H1 (cell line): ENCODE results near the gene SLIT3. TPM values are rescaled to one million over a fixed set of nuclear protein-coding genes. Genes with fewer than 3 reads are reported as not detected.

Experiments
- CTCF ChIA-PET: fragments of 300-600 bp; sonication (Branson Sonifier 250); formaldehyde crosslinking; loops from one replicate; lab custom pipeline; 2021; ENCODE audit not compliant: partially characterized antibody; lab: Charles Lee
- POLR2A ChIA-PET: fragments of 300-600 bp; sonication (Branson Sonifier 250); formaldehyde crosslinking; loops from one replicate; lab custom pipeline; 2021; ENCODE audit warnings: inconsistent platforms; ENCODE audit not compliant: partially characterized antibody; lab: Charles Lee
- DNase-seq, 2 experiments: peaks; one replicate each; pipeline versions ENCODE4 v3.0.0 to v3.0.0-alpha.2; 2010 to 2022; ENCODE audit warnings: low spot score in 2 of 2, low read depth in 1 of 2, mixed read lengths in 1 of 2
- FAIRE-seq: peaks from 2 replicates; lab custom pipeline; 2011; peaks lifted over from hg19 to GRCh38; lab: Jason Lieb, UNC
- H2AFZ ChIP-seq: 2 replicates; pipeline ENCODE4 v1.8.1; 2012; ENCODE audit warnings: low read length, inconsistent platforms
- H2AK5ac ChIP-seq: 2 replicates; pipeline ENCODE4 v1.6.1; 2013; ENCODE audit warnings: low read depth, low read length
- H2BK120ac ChIP-seq: replicated peaks from 2 replicates; pipeline ENCODE3; 2013; ENCODE audit warnings: low read depth, low read length, inconsistent platforms
- H2BK12ac ChIP-seq: 2 replicates; pipeline ENCODE4 v1.6.1; 2013; ENCODE audit warnings: low read depth, low read length
- H2BK15ac ChIP-seq: 2 replicates; pipeline ENCODE4 v1.6.1; 2013; ENCODE audit warnings: low read length
- H2BK20ac ChIP-seq: 2 replicates; pipeline ENCODE4 v1.6.1; 2013; ENCODE audit warnings: low read length
- H2BK5ac ChIP-seq: 2 replicates; pipeline ENCODE4 v1.6.1; 2013; ENCODE audit warnings: low read depth, low read length
- H3K14ac ChIP-seq: 2 replicates; pipeline ENCODE4 v1.6.1; 2013; ENCODE audit warnings: inconsistent platforms; ENCODE audit not compliant: insufficient read length
- H3K18ac ChIP-seq: 2 replicates; pipeline ENCODE4 v1.6.1; 2013; ENCODE audit warnings: low read length; ENCODE audit errors: extremely low read depth
- H3K23ac ChIP-seq: 2 replicates; pipeline ENCODE4 v1.6.1; 2013; ENCODE audit warnings: inconsistent platforms; ENCODE audit not compliant: insufficient read length
- H3K23me2 ChIP-seq: 2 replicates; pipeline ENCODE4 v1.6.1; 2013; ENCODE audit warnings: low read depth, low read length
- H3K27ac ChIP-seq: 2 replicates; pipeline ENCODE4 v1.6.1; 2011; ENCODE audit warnings: low read depth, low read length, inconsistent platforms
- H3K27me3 ChIP-seq, 4 experiments: replicated peaks in 1 of 4; 1 replicate in 1 of 4; 2 replicates in 3 of 4; pipeline versions ENCODE4 v1.6.1 to v1.8.1; 2011 to 2013; ENCODE audit warnings: low read length in 3 of 4, mild to moderate bottlenecking in 3 of 4, inconsistent platforms in 2 of 4, mixed read lengths in 2 of 4, moderate library complexity in 1 of 4; ENCODE audit not compliant: control insufficient read depth in 3 of 4, insufficient read depth in 3 of 4; ENCODE audit errors: extremely low read depth in 1 of 4
- H3K36me3 ChIP-seq, 4 experiments: 2 replicates each; pipeline versions ENCODE4 v1.6.1 to v1.8.1; 2011 to 2013; ENCODE audit warnings: mild to moderate bottlenecking in 4 of 4, low read length in 3 of 4, moderate library complexity in 2 of 4, control low read depth in 1 of 4, inconsistent platforms in 1 of 4; ENCODE audit not compliant: insufficient read depth in 4 of 4, control insufficient read depth in 2 of 4
- H3K4ac ChIP-seq: replicated peaks from 2 replicates; pipeline ENCODE3; 2013; ENCODE audit warnings: low read length, low read depth, mixed read lengths, inconsistent platforms; ENCODE audit not compliant: insufficient read length
- H3K4me1 ChIP-seq, 4 experiments: replicated peaks in 1 of 4; 1 replicate in 1 of 4; 2 replicates in 3 of 4; pipeline versions ENCODE4 v1.6.1 to v1.8.1; 2011 to 2013; ENCODE audit warnings: low read length in 3 of 4, inconsistent platforms in 2 of 4, mixed read lengths in 1 of 4; ENCODE audit not compliant: insufficient read depth in 4 of 4, control insufficient read depth in 3 of 4
- H3K4me2 ChIP-seq, 2 experiments: 2 replicates each; pipeline versions ENCODE4 v1.6.1 to v1.8.1; 2011 to 2013; ENCODE audit warnings: low read depth in 2 of 2, low read length in 2 of 2, control low read depth in 1 of 2, inconsistent platforms in 1 of 2, mild to moderate bottlenecking in 1 of 2; ENCODE audit not compliant: insufficient read depth in 1 of 2
- H3K4me3 ChIP-seq, 4 experiments: fragments of 200-600, 300-600 bp in 1 of 4; sonication (generic), shearing (Covaris generic), sonication (Bioruptor Twin) in 1 of 4; 2 replicates each; pipeline versions ENCODE4 v1.5.1 to v1.8.1; 2011 to 2016; ENCODE audit warnings: low read length in 4 of 4, low read depth in 3 of 4, control low read depth in 2 of 4, inconsistent platforms in 2 of 4, mild to moderate bottlenecking in 2 of 4, mixed read lengths in 1 of 4, moderate library complexity in 1 of 4; ENCODE audit not compliant: insufficient read depth in 2 of 4; ENCODE audit errors: extremely low read depth in 1 of 4
- H3K56ac ChIP-seq: replicated peaks from 2 replicates; pipeline ENCODE3; 2013; ENCODE audit warnings: low read depth, mild to moderate bottlenecking, mixed read lengths, low read length, inconsistent platforms; ENCODE audit not compliant: insufficient read length
- H3K79me1 ChIP-seq: 2 replicates; pipeline ENCODE4 v1.6.1; 2013; ENCODE audit warnings: low read depth, low read length, control low read depth
- H3K79me2 ChIP-seq, 2 experiments: 2 replicates each; pipeline versions ENCODE4 v1.6.1 to v1.8.1; 2012 to 2013; ENCODE audit warnings: low read length in 2 of 2, mild to moderate bottlenecking in 2 of 2, inconsistent platforms in 1 of 2; ENCODE audit not compliant: insufficient read depth in 2 of 2, control insufficient read depth in 1 of 2
- H3K9ac ChIP-seq, 4 experiments: replicated peaks in 1 of 4; 1 replicate in 1 of 4; 2 replicates in 3 of 4; pipeline versions ENCODE4 v1.6.1 to v1.8.1; 2011 to 2013; ENCODE audit warnings: low read depth in 3 of 4, low read length in 3 of 4, control low read depth in 2 of 4, mild to moderate bottlenecking in 2 of 4, moderate library complexity in 2 of 4, inconsistent platforms in 1 of 4; ENCODE audit errors: extremely low read depth in 1 of 4
- H3K9me3 ChIP-seq, 2 experiments: 2 replicates each; pipeline versions ENCODE4 v1.6.1 to v1.8.1; 2012 to 2013; ENCODE audit warnings: mild to moderate bottlenecking in 2 of 2, moderate library complexity in 2 of 2, control low read depth in 1 of 2, inconsistent platforms in 1 of 2, low read depth in 1 of 2, low read length in 1 of 2, mixed read lengths in 1 of 2; ENCODE audit not compliant: insufficient read depth in 2 of 2
- H4K20me1 ChIP-seq, 2 experiments: replicated peaks in 1 of 2; 2 replicates each; pipeline versions ENCODE3 to v1.8.1; 2011 to 2013; ENCODE audit warnings: inconsistent platforms in 2 of 2, low read length in 2 of 2, mild to moderate bottlenecking in 1 of 2; ENCODE audit not compliant: insufficient read depth in 2 of 2, control insufficient read depth in 1 of 2
- H4K5ac ChIP-seq: 2 replicates; pipeline ENCODE4 v1.6.1; 2013; ENCODE audit warnings: low read length, low read depth, mixed read lengths, inconsistent platforms; ENCODE audit not compliant: insufficient read length
- H4K8ac ChIP-seq: 2 replicates; pipeline ENCODE4 v1.8.0; 2013; ENCODE audit warnings: mild to moderate bottlenecking, moderate library complexity, low read length, inconsistent platforms; ENCODE audit not compliant: insufficient read depth; ENCODE audit errors: extremely low read depth
- H4K91ac ChIP-seq: replicated peaks from 2 replicates; pipeline ENCODE3; 2013; ENCODE audit warnings: low read length, mixed read lengths, inconsistent platforms; ENCODE audit not compliant: insufficient read length
- ASH2L ChIP-seq: fragments of 200-600, 300-600 bp; sonication (generic); IDR thresholded peaks from one replicate; pipeline ENCODE4 v1.7.1; 2017; ENCODE audit warnings: low read length
- ATF2 ChIP-seq: IDR thresholded peaks from 2 replicates; pipeline ENCODE4 v1.6.1; 2012; ENCODE audit warnings: low read length, inconsistent platforms
- CREB1 ChIP-seq: IDR thresholded peaks from 2 replicates; pipeline ENCODE4 v1.6.1; 2012; ENCODE audit warnings: inconsistent platforms
- EZH2 ChIP-seq: fragments of 200-600 bp; sonication (generic); IDR thresholded peaks from 2 replicates; pipeline ENCODE4 v1.7.1; 2012; ENCODE audit warnings: low read depth, mild to moderate bottlenecking, moderate library complexity, low read length, inconsistent platforms; ENCODE audit not compliant: severe bottlenecking
- FOSL1 ChIP-seq: IDR thresholded peaks from 2 replicates; pipeline ENCODE4 v1.6.1; 2011; ENCODE audit warnings: mild to moderate bottlenecking, low read depth, low read length, moderate library complexity; ENCODE audit not compliant: insufficient read depth
- GABPA ChIP-seq: IDR thresholded peaks from 2 replicates; pipeline ENCODE4 v1.6.1; 2011; ENCODE audit warnings: mild to moderate bottlenecking, low read length, moderate library complexity, borderline replicate concordance; ENCODE audit not compliant: insufficient read depth
- JUND ChIP-seq: IDR thresholded peaks from 2 replicates; pipeline ENCODE4 v1.6.1; 2011; ENCODE audit warnings: mild to moderate bottlenecking, improper control_type of control experiment, low read length
- PHF8 ChIP-seq: fragments of 200-600 bp; sonication (generic); conservative IDR thresholded peaks from 2 replicates; pipeline ENCODE4 v1.7.1; 2012; ENCODE audit warnings: low read depth, mild to moderate bottlenecking, inconsistent platforms, low read length, moderate library complexity
- RBBP5 ChIP-seq: IDR thresholded peaks from 2 replicates; pipeline ENCODE4 v1.7.1; 2012; ENCODE audit warnings: low read depth, mild to moderate bottlenecking, inconsistent platforms, low read length, moderate library complexity, borderline replicate concordance
- RFX5 ChIP-seq: IDR thresholded peaks from 2 replicates; pipeline ENCODE4 v1.6.1; 2011; ENCODE audit warnings: low read depth, low read length, improper control_type of control experiment, borderline replicate concordance
- TEAD4 ChIP-seq: IDR thresholded peaks from 2 replicates; pipeline ENCODE4 v1.6.1; 2012; ENCODE audit warnings: low read depth, low read length, inconsistent platforms, mixed read lengths
- WGBS, 2 experiments: shearing (Covaris generic) in 1 of 2; methylation state at CpG; one replicate each; pipeline versions ENCODE4 v1.1.6 to v1.1.7; 2013 to 2015; ENCODE audit warnings: low lambda C conversion rate in 2 of 2, mixed read lengths in 2 of 2, inconsistent platforms in 1 of 2, low coverage in 1 of 2, missing lambda C conversion rate in 1 of 2; ENCODE audit not compliant: insufficient replicate concordance in 2 of 2, insufficient coverage in 1 of 2, insufficient read length in 1 of 2; ENCODE audit errors: extremely low coverage in 1 of 2, missing lambda C conversion rate in 1 of 2; 5-methylcytosine and 5-hydroxymethylcytosine counted together
- polyA plus RNA-seq, 7 experiments: library from polyadenylated mRNA; depleted of rRNA in 3 of 7; stranded (reverse) in 5 of 7; unstranded in 2 of 7; fragments of >200 nt in 5 of 7; fragments of 200-250 nt in 2 of 7; gene quantifications; 1 replicate in 5 of 7; 2 replicates in 1 of 7; 4 replicates in 1 of 7; pipeline versions ENCODE4 v1.2.1 to v1.2.3, GENCODE V29; 2011 to 2013; ENCODE audit warnings: missing spikeins in 2 of 7, mixed read lengths in 2 of 7
- total RNA-seq: library from RNA; stranded (reverse); fragmentation: NEBNext Ultra II Directional; extraction: Animal tissue kit (Norgen Biotek cat#: 25700); gene quantifications from 2 replicates; pipeline ENCODE4 v1.2.1, GENCODE V29; 2021

SLIT3 gene
- total and polyA plus RNA-seq, 2 of the 8 experiments (the other 6 are each of a cell fraction or from before 2014, with no cell fraction given): 1.1 to 1.2 TPM

- Histone ChIP-seq H3K23me2 (no peaks in the 10 kb centered on the region), H4K91ac (no peak overlapping the region), H3K23ac (no peak overlapping the region), H2AFZ (no peak overlapping the region), H4K5ac (no peak overlapping the region), H3K79me2 (no peaks in the 10 kb centered on the region), H2BK15ac (no peak overlapping the region), H3K14ac (no peak overlapping the region), H3K4ac (no peak overlapping the region), H2AK5ac (no peak overlapping the region), H3K4me3 (no peak overlapping the region), H4K8ac (no peak overlapping the region), H3K36me3 (no peaks in the 10 kb centered on the region), H2BK5ac (no peak overlapping the region), H3K27ac (no peak overlapping the region), H3K56ac (no peak overlapping the region), H2BK12ac (no peak overlapping the region)
- DNase-seq (no peak), FAIRE-seq (no peak)
- POLR2A ChIA-PET: no interaction called here
- CTCF ChIA-PET: interaction anchor here (1.1 to 11.9 kb wide), 4 partner anchors 10 to 250 kb away, joined by 3 to 89 read pairs (median 4); no protein-coding TSS in a partner anchor
- WGBS, 2 experiments: 98% methylated on average over 2 of the region's 2 CpGs; no CpG with 5 or more reads in 1 of the 2 experiments
- no peak for TF ChIP-seq FOSL1
- no peak for TF ChIP-seq RFX5
- TF ChIP-seq TEAD4: no peak
- TF ChIP-seq CREB1: no peak
- TF ChIP-seq PHF8: no peak
- no peak for TF ChIP-seq ASH2L
- TF ChIP-seq JUND: no peak
- no peak for TF ChIP-seq ATF2
- no peak for TF ChIP-seq GABPA
- no peak for TF ChIP-seq EZH2
- no peak for TF ChIP-seq RBBP5
- TF ChIP-seq, all 59 proteins: peak for 0
- Histone ChIP-seq H4K20me1 (no peaks in the 10 kb centered on the region), H2BK20ac (no peak overlapping the region), H3K79me1 (no peaks in the 10 kb centered on the region), H3K9ac (no peak overlapping the region), H3K9me3 (no peaks in the 10 kb centered on the region), H3K4me2 (no peak overlapping the region), H3K4me1 (peaks cover 0 to 2% (median 0%) of the 10 kb centered on the region in 4 experiments; a peak in 1 of 7 replicates), H3K27me3 (no peaks in the 10 kb centered on the region), H2BK120ac (no peak overlapping the region), H3K18ac (no peak overlapping the region)
Observed at GRCh38 chr5:168696611-168697010, 604.3 kb downstream of the SLIT3 start.
